HepG2 (cell line): ENCODE data around the gene CCDC9B.

Experiments
- FOXJ3 ChIP-seq: sonication (generic); formaldehyde crosslinking; IDR thresholded peaks from 2 replicates; pipeline ENCODE4 v1.4.0; 2020; ENCODE audit warnings: missing genetic modification reagents, mild to moderate bottlenecking, borderline replicate concordance
- HDAC6 ChIP-seq: fragments of 200-600 bp; sonication (generic); IDR thresholded peaks from 2 replicates; pipeline ENCODE4 v1.7.0; 2017; ENCODE audit warnings: mild to moderate bottlenecking, antibody characterized with exemption, low read length, low read depth
- NR2C2 ChIP-seq: sonication (generic); formaldehyde crosslinking; IDR thresholded peaks from 2 replicates; pipeline ENCODE4 v1.4.0; 2020; ENCODE audit warnings: missing genetic modification reagents, mild to moderate bottlenecking, moderate library complexity, borderline replicate concordance
- POLR2A ChIP-seq, 2 experiments: IDR thresholded peaks; 2 replicates each; pipeline ENCODE4 v1.6.1; 2011; ENCODE audit warnings: low read depth in 2 of 2, low read length in 2 of 2, mild to moderate bottlenecking in 1 of 2, moderate library complexity in 1 of 2; ENCODE audit not compliant: insufficient read depth in 1 of 2
- ZFP1 ChIP-seq: IDR thresholded peaks from 2 replicates; pipeline ENCODE4 v1.6.1; 2016
- ZNF24 ChIP-seq: fragments of 450-650 bp; IDR thresholded peaks from 2 replicates; pipeline ENCODE4 v1.6.1; 2017; ENCODE audit warnings: antibody characterized with exemption, mild to moderate bottlenecking
- ZNF605 ChIP-seq: sonication (generic); formaldehyde crosslinking; IDR thresholded peaks from 2 replicates; pipeline ENCODE4 v1.8.0; 2022; ENCODE audit warnings: mild to moderate bottlenecking, missing genetic modification reagents
- TF ChIP-seq, protein P1 (sequence below): IDR thresholded peaks from 2 replicates; pipeline ENCODE4 v1.6.1; 2016; ENCODE audit warnings: missing genetic modification reagents, missing compliant biosample characterization

DNA sequence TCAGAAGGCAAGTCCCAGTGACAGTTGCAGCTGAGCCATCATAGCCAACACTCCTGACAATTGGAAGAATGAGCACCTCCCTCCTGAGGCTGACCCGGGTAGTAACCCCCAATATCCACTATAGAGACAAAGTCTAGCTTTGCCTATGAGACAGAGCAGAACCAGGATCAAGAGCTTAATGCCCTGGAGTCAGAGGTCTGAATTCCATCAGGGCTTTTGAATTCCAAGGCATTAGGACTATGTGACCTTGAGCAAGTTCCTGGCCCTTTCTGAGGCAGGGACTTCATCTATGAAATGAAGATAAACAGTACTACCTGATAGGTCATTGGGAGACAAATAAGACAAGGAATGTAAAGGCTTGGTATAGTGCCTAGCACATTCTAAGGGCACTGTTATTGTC lies 20.3 kb downstream of the CCDC9B start:
- TF ChIP-seq ZNF24 (no peak), ZFP1 (no peak), POLR2A (IDR thresholded peaks at IDR 0.05; ENCODE audit: insufficient read depth in 1 of 2, low read depth in 2 of 2, low read length in 2 of 2) (no peak), HDAC6 (no peak), FOXJ3 (no peak), NR2C2 (CRISPR knock-in tag) (no peak), ZNF605 (CRISPR knock-in tag) (no peak)
- TF ChIP-seq, protein P1, sequence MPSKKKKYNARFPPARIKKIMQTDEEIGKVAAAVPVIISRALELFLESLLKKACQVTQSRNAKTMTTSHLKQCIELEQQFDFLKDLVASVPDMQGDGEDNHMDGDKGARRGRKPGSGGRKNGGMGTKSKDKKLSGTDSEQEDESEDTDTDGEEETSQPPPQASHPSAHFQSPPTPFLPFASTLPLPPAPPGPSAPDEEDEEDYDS (CRISPR knock-in tag): no peak
